ENCODE results near the gene LMX1A.

Gene LMX1A

DNA sequence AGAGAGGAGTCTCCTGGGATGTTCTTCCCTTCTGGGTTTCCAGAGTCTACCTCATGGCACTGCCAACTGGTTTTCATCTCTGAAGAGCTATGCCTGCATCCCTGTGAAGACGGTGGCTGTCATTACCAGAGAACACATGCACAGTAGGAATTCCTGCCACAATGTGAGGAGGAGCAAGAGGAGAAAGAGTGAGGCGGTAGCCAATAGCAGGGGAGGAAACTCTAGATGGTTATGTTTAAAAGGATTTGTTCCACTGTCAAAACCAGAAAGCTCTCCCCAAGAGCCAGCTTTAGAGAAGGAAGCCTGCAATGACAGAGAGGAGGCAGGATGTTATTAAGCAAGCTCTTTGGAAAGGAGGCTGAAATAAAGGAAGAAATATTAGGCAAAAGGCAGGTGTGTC, 12.3 kb downstream of the LMX1A start:
- H3K27ac ChIP-seq (ENCODE audit: low read depth, low read length): no peak overlapping the region
- H3K9me3 ChIP-seq (ENCODE audit: control insufficient read depth, insufficient read depth, low read depth, low read length): no peaks in the 10 kb centered on the region
- no peak overlapping the region for H3K9ac ChIP-seq (ENCODE audit: low read length)
- no peak overlapping the region for H3K4me3 ChIP-seq (ENCODE audit: low read depth, low read length)
- no peaks in the 10 kb centered on the region for H3K36me3 ChIP-seq (ENCODE audit: control insufficient read depth, insufficient read depth, low read length)
- peaks cover 37% of the 10 kb centered on the region for H3K27me3 ChIP-seq (ENCODE audit: control insufficient read depth, insufficient read depth, low read length)
- H3K4me1 ChIP-seq (ENCODE audit: control insufficient read depth, insufficient read depth, low read length): peaks cover 12% of the 10 kb centered on the region

GRCh38 chr1:165342587-165342986, 13.9 kb downstream of the LMX1A start:
- Histone ChIP-seq H3K27ac (ENCODE audit: low read depth, low read length) (no peak overlapping the region), H3K4me3 (ENCODE audit: low read depth, low read length) (no peak overlapping the region), H3K9ac (ENCODE audit: low read length) (no peak overlapping the region), H3K4me1 (ENCODE audit: control insufficient read depth, insufficient read depth, low read length) (peaks cover 8% of the 10 kb centered on the region; the same call in 1 of the 2 replicates), H3K9me3 (ENCODE audit: control insufficient read depth, insufficient read depth, low read depth, low read length) (no peaks in the 10 kb centered on the region), H3K36me3 (ENCODE audit: control insufficient read depth, insufficient read depth, low read length) (no peaks in the 10 kb centered on the region), H3K27me3 (ENCODE audit: control insufficient read depth, insufficient read depth, low read length) (peaks cover 27% of the 10 kb centered on the region)

DNA sequence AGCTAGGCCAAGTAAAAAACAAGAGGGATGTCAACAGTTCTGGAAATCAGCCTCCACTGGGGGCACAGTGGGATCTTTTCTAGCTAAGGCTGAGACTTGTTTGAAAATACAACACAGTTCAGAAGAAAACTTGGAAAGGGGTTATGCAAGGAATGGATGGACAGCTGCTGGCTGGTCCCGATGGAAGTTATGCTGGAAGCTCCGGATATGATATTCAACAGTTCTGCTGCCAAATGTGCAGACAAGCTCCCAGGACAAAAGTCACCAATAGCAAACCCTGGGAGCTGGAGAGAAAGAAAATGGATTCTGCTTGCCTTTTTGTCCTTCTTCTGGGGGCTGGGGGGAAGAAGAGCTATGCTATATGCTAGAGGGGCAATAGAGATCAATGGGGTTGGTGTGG, 14.3 kb downstream of the LMX1A start:
- peaks cover 8% of the 10 kb centered on the region; the same call in 1 of the 2 replicates for H3K4me1 ChIP-seq (ENCODE audit: control insufficient read depth, insufficient read depth, low read length)
- H3K9me3 ChIP-seq (ENCODE audit: control insufficient read depth, insufficient read depth, low read depth, low read length): no peaks in the 10 kb centered on the region
- H3K4me3 ChIP-seq (ENCODE audit: low read depth, low read length): no peak overlapping the region
- H3K27ac ChIP-seq (ENCODE audit: low read depth, low read length): no peak overlapping the region
- no peak overlapping the region for H3K9ac ChIP-seq (ENCODE audit: low read length)
- peaks cover 27% of the 10 kb centered on the region for H3K27me3 ChIP-seq (ENCODE audit: control insufficient read depth, insufficient read depth, low read length)
- H3K36me3 ChIP-seq (ENCODE audit: control insufficient read depth, insufficient read depth, low read length): no peaks in the 10 kb centered on the region

GRCh38 chr1:165339164-165339563, 17.4 kb downstream of the LMX1A start:
- 0 out of 2 replicates have a peak, but pooled peaks cover under 1% of the 10 kb centered on the region for H3K4me1 ChIP-seq (ENCODE audit: control insufficient read depth, insufficient read depth, low read length)
- H3K9ac ChIP-seq (ENCODE audit: low read length): no peak overlapping the region
- no peaks in the 10 kb centered on the region for H3K9me3 ChIP-seq (ENCODE audit: control insufficient read depth, insufficient read depth, low read depth, low read length)
- H3K27ac ChIP-seq (ENCODE audit: low read depth, low read length): no peak overlapping the region
- no peak overlapping the region for H3K4me3 ChIP-seq (ENCODE audit: low read depth, low read length)
- no peaks in the 10 kb centered on the region for H3K36me3 ChIP-seq (ENCODE audit: control insufficient read depth, insufficient read depth, low read length)
- H3K27me3 ChIP-seq (ENCODE audit: control insufficient read depth, insufficient read depth, low read length): peaks cover 18% of the 10 kb centered on the region

GRCh38 chr1:165330483-165330882, 26.0 kb downstream of the LMX1A start:
- H3K9ac ChIP-seq (ENCODE audit: low read length): no peak overlapping the region
- no peaks in the 10 kb centered on the region; the same call in 1 of the 2 replicates for H3K27me3 ChIP-seq (ENCODE audit: control insufficient read depth, insufficient read depth, low read length)
- no peaks in the 10 kb centered on the region for H3K4me1 ChIP-seq (ENCODE audit: control insufficient read depth, insufficient read depth, low read length)
- H3K27ac ChIP-seq (ENCODE audit: low read depth, low read length): no peak overlapping the region
- no peaks in the 10 kb centered on the region for H3K9me3 ChIP-seq (ENCODE audit: control insufficient read depth, insufficient read depth, low read depth, low read length)
- H3K36me3 ChIP-seq (ENCODE audit: control insufficient read depth, insufficient read depth, low read length): no peaks in the 10 kb centered on the region
- no peak overlapping the region for H3K4me3 ChIP-seq (ENCODE audit: low read depth, low read length)

DNA sequence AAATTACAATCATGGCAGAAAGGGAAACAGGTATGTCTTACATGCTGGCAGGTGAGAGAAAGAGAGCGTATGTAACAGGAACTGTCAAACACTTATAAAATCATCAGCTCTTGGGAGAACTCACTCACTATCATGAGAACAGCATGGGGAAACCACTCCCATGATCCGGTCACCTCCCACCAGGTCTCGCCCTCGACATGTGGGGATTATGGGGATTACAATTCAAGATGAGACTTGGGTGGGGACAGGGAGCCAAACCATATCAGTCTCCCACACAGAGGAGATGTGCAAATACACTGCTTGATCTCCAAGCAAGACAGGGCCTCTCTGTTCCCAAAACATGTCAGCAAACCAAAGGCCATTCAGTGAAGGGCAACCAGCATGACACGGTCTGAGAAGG, 27.4 kb downstream of the LMX1A start:
- Histone ChIP-seq H3K4me3 (ENCODE audit: low read depth, low read length) (no peak overlapping the region), H3K9ac (ENCODE audit: low read length) (no peak overlapping the region), H3K4me1 (ENCODE audit: control insufficient read depth, insufficient read depth, low read length) (no peaks in the 10 kb centered on the region), H3K27ac (ENCODE audit: low read depth, low read length) (no peak overlapping the region), H3K27me3 (ENCODE audit: control insufficient read depth, insufficient read depth, low read length) (peaks cover 2% of the 10 kb centered on the region; the same call in 1 of the 2 replicates), H3K9me3 (ENCODE audit: control insufficient read depth, insufficient read depth, low read depth, low read length) (no peaks in the 10 kb centered on the region), H3K36me3 (ENCODE audit: control insufficient read depth, insufficient read depth, low read length) (no peaks in the 10 kb centered on the region)

GRCh38 chr1:165328136-165328535, 28.4 kb downstream of the LMX1A start:
- Histone ChIP-seq H3K4me1 (ENCODE audit: control insufficient read depth, insufficient read depth, low read length) (no peaks in the 10 kb centered on the region), H3K4me3 (ENCODE audit: low read depth, low read length) (no peak overlapping the region), H3K27ac (ENCODE audit: low read depth, low read length) (no peak overlapping the region), H3K9ac (ENCODE audit: low read length) (no peak overlapping the region), H3K9me3 (ENCODE audit: control insufficient read depth, insufficient read depth, low read depth, low read length) (no peaks in the 10 kb centered on the region), H3K36me3 (ENCODE audit: control insufficient read depth, insufficient read depth, low read length) (no peaks in the 10 kb centered on the region), H3K27me3 (ENCODE audit: control insufficient read depth, insufficient read depth, low read length) (peaks cover 4% of the 10 kb centered on the region; the same call in 1 of the 2 replicates)

- H3K27ac ChIP-seq (ENCODE audit: low read depth, low read length): no peak overlapping the region
Measured at GRCh38 chr1:165327538-165327937, 29.0 kb downstream of the LMX1A start.

GRCh38 chr1:165325460-165326203, 30.9 kb downstream of the LMX1A start:
- Histone ChIP-seq H3K27ac (ENCODE audit: low read depth, low read length) (no peak overlapping the region), H3K9me3 (ENCODE audit: control insufficient read depth, insufficient read depth, low read depth, low read length) (no peaks in the 10 kb centered on the region), H3K36me3 (ENCODE audit: control insufficient read depth, insufficient read depth, low read length) (no peaks in the 10 kb centered on the region), H3K4me3 (ENCODE audit: low read depth, low read length) (no peak overlapping the region), H3K27me3 (ENCODE audit: control insufficient read depth, insufficient read depth, low read length) (peaks cover 4% of the 10 kb centered on the region; the same call in 1 of the 2 replicates), H3K4me1 (ENCODE audit: control insufficient read depth, insufficient read depth, low read length) (no peaks in the 10 kb centered on the region), H3K9ac (ENCODE audit: low read length) (no peak overlapping the region)

More at GRCh38 chr1:165327538-165327937, 29.0 kb downstream of the LMX1A start:
- peaks cover 4% of the 10 kb centered on the region; the same call in 1 of the 2 replicates for H3K27me3 ChIP-seq (ENCODE audit: control insufficient read depth, insufficient read depth, low read length)
- H3K9ac ChIP-seq (ENCODE audit: low read length): no peak overlapping the region
- no peaks in the 10 kb centered on the region for H3K36me3 ChIP-seq (ENCODE audit: control insufficient read depth, insufficient read depth, low read length)
- H3K4me1 ChIP-seq (ENCODE audit: control insufficient read depth, insufficient read depth, low read length): no peaks in the 10 kb centered on the region
- H3K4me3 ChIP-seq (ENCODE audit: low read depth, low read length): no peak overlapping the region
- no peaks in the 10 kb centered on the region for H3K9me3 ChIP-seq (ENCODE audit: control insufficient read depth, insufficient read depth, low read depth, low read length)

DNA sequence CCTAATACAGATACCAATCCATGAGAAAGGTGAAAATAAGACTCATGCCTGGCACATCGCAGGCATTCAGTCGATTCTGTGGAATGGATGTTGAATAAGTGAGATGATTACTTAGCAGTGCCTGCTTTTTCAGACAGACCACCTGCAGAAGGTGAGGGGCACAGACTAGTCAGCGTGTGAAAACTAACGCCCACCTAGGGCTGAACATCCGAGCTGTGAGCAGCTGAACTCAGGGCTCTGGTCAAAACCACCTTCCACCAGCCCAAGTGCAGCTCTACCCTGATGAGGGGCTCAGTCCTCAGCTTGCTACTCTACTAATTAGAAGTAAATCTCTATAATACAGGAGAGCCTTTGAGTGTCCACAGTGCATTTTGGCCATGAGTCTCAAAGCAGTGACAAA, 32.5 kb downstream of the LMX1A start:
- no peaks in the 10 kb centered on the region for H3K36me3 ChIP-seq (ENCODE audit: control insufficient read depth, insufficient read depth, low read length)
- no peak overlapping the region for H3K9ac ChIP-seq (ENCODE audit: low read length)
- H3K27ac ChIP-seq (ENCODE audit: low read depth, low read length): no peak overlapping the region
- no peaks in the 10 kb centered on the region for H3K4me1 ChIP-seq (ENCODE audit: control insufficient read depth, insufficient read depth, low read length)
- H3K27me3 ChIP-seq (ENCODE audit: control insufficient read depth, insufficient read depth, low read length): peaks cover 4% of the 10 kb centered on the region; the same call in 1 of the 2 replicates
- H3K9me3 ChIP-seq (ENCODE audit: control insufficient read depth, insufficient read depth, low read depth, low read length): no peaks in the 10 kb centered on the region
- no peak overlapping the region for H3K4me3 ChIP-seq (ENCODE audit: low read depth, low read length)

DNA sequence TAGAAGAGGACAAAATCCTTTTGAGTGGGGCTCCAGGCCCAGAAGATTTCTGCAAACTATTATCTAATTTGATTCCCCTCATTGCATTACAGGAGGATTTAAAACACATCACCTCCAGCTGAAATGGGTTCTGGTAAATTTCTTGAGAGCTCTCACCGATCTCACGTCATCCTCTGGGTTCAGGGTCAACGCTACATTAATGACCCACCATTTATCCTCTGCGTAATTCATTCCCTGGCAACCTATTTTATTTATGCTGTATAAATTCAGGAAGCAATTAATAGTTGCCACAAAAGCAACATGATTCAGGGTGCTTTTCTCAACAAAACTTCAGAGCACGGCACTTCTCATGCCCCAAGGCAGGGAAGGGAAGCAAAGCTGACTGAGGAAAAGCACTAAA, 38.9 kb downstream of the LMX1A start:
- Histone ChIP-seq H3K4me1 (ENCODE audit: control insufficient read depth, insufficient read depth, low read length) (peaks cover 5% of the 10 kb centered on the region; the same call in 1 of the 2 replicates), H3K27me3 (ENCODE audit: control insufficient read depth, insufficient read depth, low read length) (no peaks in the 10 kb centered on the region), H3K36me3 (ENCODE audit: control insufficient read depth, insufficient read depth, low read length) (no peaks in the 10 kb centered on the region), H3K9ac (ENCODE audit: low read length) (no peak overlapping the region), H3K9me3 (ENCODE audit: control insufficient read depth, insufficient read depth, low read depth, low read length) (peaks cover 3% of the 10 kb centered on the region), H3K27ac (ENCODE audit: low read depth, low read length) (no peak overlapping the region), H3K4me3 (ENCODE audit: low read depth, low read length) (no peak overlapping the region)

Measured in HUES6 (cell line).